K562 (cell line): ENCODE results near the gene FARP1. TPM values are rescaled to one million over a fixed set of nuclear protein-coding genes. Genes with fewer than 3 reads are reported as not detected.

ENCODE experiments used
- ELF1 ChIP-seq: fragments of 200-800 bp; sonication (Bioruptor generic); IDR thresholded peaks from 2 replicates; pipeline ENCODE4 v1.6.1; 2016; ENCODE audit warnings: missing genetic modification characterization, missing compliant biosample characterization
- MECOM ChIP-seq: fragments of 250-450 bp; sonication (Bioruptor Pico); IDR thresholded peaks from 2 replicates; pipeline ENCODE4 v1.8.0; 2022; ENCODE audit warnings: inconsistent platforms
- REST ChIP-seq, 2 experiments: fragments of 450-650 bp; formaldehyde crosslinking in 1 of 2; IDR thresholded peaks; 2 replicates each; pipeline versions ENCODE4 v1.4.0 to v1.6.1; 2014 to 2020; ENCODE audit warnings: mild to moderate bottlenecking in 2 of 2, borderline replicate concordance in 1 of 2, low read depth in 1 of 2
- polyA plus RNA-seq, 8 experiments: library from polyadenylated mRNA; depleted of rRNA in 4 of 8; stranded (reverse) in 5 of 8; unstranded in 3 of 8; fragments of >200 nt; fragmentation: Nextera tagmentation in 2 of 8; fragmentation: Illumina TruSeq in 1 of 8; extraction: Ambion mirVana in 2 of 8; extraction: Trizol in 1 of 8; gene quantifications; 2 replicates each; pipeline versions ENCODE4 v1.2.1 to v1.2.3, GENCODE V29; 2011 to 2014; ENCODE audit warnings: inconsistent platforms in 1 of 8, missing spikeins in 1 of 8
- total RNA-seq, 7 experiments: library from RNA; depleted of rRNA in 6 of 7; stranded (reverse); fragments of >200 nt in 6 of 7; fragmentation: Illumina TruSeq in 2 of 7; extraction: Trizol in 2 of 7; gene quantifications; 2 replicates each; pipeline versions ENCODE4 v1.2.1 to v1.2.3, GENCODE V29; 2011 to 2021; ENCODE audit warnings: low replicate concordance in 1 of 7

Gene FARP1
- total and polyA plus RNA-seq, 9 of the 15 experiments (the other 6 are each of a cell fraction or from before 2014, with no cell fraction given) = 0.03 to 0.29 (median 0.05) TPM; not detected in 3

- no peak for TF ChIP-seq REST (IDR thresholded peaks at IDR 0.05; ENCODE audit: borderline replicate concordance)
- TF ChIP-seq REST (CRISPR knock-in tag; IDR thresholded peaks at IDR 0.05; ENCODE audit: low read depth) = no peak
- TF ChIP-seq ELF1 (tag) = no peak
- no peak for TF ChIP-seq MECOM
These were observed 71.2 kb downstream of the FARP1 start (continued) for GRCh38 chr13:98214008-98214643.
